Measurements from ENCODE around the gene SNAPC5.

SNAPC5 gene

GRCh38 chr15:66491846-66492245, 5.7 kb downstream of the SNAPC5 start:
- no peak overlapping the region for H3K4me3 ChIP-seq (ENCODE audit: control insufficient read depth, low read depth, low read length)
- no peak for DNase-seq (ENCODE audit: low read depth)
- TF ChIP-seq, protein P1, sequence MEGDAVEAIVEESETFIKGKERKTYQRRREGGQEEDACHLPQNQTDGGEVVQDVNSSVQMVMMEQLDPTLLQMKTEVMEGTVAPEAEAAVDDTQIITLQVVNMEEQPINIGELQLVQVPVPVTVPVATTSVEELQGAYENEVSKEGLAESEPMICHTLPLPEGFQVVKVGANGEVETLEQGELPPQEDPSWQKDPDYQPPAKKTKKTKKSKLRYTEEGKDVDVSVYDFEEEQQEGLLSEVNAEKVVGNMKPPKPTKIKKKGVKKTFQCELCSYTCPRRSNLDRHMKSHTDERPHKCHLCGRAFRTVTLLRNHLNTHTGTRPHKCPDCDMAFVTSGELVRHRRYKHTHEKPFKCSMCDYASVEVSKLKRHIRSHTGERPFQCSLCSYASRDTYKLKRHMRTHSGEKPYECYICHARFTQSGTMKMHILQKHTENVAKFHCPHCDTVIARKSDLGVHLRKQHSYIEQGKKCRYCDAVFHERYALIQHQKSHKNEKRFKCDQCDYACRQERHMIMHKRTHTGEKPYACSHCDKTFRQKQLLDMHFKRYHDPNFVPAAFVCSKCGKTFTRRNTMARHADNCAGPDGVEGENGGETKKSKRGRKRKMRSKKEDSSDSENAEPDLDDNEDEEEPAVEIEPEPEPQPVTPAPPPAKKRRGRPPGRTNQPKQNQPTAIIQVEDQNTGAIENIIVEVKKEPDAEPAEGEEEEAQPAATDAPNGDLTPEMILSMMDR (conservative IDR thresholded peaks at IDR 0.05; ENCODE audit: control insufficient read depth, insufficient read depth, low read depth, low read length): no peak

DNA sequence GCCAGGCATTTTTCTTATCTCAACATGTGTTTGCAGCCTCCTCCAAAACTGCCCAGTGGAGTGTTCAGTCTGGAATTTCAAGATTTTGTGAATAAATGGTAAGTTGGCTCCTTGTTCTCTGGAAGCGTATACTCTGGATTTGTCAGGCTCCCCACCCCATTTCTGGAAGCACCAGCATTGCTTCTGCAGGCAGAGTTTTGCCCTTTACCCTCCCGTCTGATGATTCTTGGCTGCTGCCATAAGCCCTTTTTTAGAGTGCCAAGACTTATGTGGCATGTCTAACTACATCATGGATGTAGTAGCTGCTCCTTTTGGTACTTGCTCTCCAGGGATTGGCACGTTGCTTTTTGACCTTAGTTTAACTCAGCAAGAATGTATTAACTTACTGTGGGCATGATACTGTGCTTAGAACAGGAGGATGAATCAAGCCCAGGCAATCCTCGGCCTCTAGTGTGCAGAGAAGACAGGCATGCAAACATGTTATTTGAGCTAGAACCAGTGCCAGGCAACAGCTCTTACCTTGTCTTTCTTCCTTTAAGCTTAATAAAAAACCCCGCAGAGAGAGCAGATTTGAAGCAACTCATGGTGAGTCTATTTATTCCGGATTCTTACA, 8.3 kb downstream of the SNAPC5 start:
- TF ChIP-seq, protein P1 (conservative IDR thresholded peaks at IDR 0.05; ENCODE audit: control insufficient read depth, insufficient read depth, low read depth, low read length): no peak
- H3K4me3 ChIP-seq (ENCODE audit: control insufficient read depth, low read depth, low read length): no peak overlapping the region
- no peak for DNase-seq (ENCODE audit: low read depth)

DNA sequence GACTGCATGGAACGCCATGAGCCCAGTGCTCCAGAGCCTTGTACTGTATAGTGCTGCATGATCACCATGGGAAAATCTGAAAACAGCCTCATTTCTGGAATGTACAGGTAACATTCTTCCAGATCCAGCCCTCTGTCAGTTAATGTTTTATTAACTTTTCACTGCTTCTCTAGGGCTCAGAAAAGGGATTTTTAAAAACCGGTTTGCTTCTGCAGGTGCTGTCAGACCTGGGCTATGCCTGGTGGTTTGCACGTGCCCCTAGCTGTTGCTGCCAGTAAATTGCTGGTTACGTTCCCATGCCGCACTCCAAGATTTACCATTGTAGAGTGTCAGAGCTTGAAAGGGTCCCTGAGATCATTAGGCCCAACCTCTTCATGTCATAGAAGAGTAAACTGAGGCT, 9.0 kb downstream of the SNAPC5 start:
- TF ChIP-seq, protein P1 (conservative IDR thresholded peaks at IDR 0.05; ENCODE audit: control insufficient read depth, insufficient read depth, low read depth, low read length): no peak
- no peak overlapping the region for H3K4me3 ChIP-seq (ENCODE audit: control insufficient read depth, low read depth, low read length)
- no peak for DNase-seq (ENCODE audit: low read depth)

GRCh38 chr15:66486887-66487286, 10.7 kb downstream of the SNAPC5 start:
- TF ChIP-seq, protein P1 (conservative IDR thresholded peaks at IDR 0.05; ENCODE audit: control insufficient read depth, insufficient read depth, low read depth, low read length): no peak
- H3K4me3 ChIP-seq (ENCODE audit: control insufficient read depth, low read depth, low read length): no peak overlapping the region
- DNase-seq (ENCODE audit: low read depth): no peak

- no peak overlapping the region for H3K4me3 ChIP-seq (ENCODE audit: control insufficient read depth, low read depth, low read length)
- DNase-seq (ENCODE audit: low read depth): no peak
- TF ChIP-seq, protein P1 (conservative IDR thresholded peaks at IDR 0.05; ENCODE audit: control insufficient read depth, insufficient read depth, low read depth, low read length): no peak
Observed at GRCh38 chr15:66484539-66485112, 12.9 kb downstream of the SNAPC5 start.

- TF ChIP-seq, protein P1 (conservative IDR thresholded peaks at IDR 0.05; ENCODE audit: control insufficient read depth, insufficient read depth, low read depth, low read length): no peak
- no peak overlapping the region for H3K4me3 ChIP-seq (ENCODE audit: control insufficient read depth, low read depth, low read length)
- peak; percentile 68 for DNase-seq (ENCODE audit: low read depth)
Observed at GRCh38 chr15:66483131-66483566, 14.4 kb downstream of the SNAPC5 start.
